Hypothalamus (tissue), 51 donors: Measurements from ENCODE around the gene PANK1.
"Not testable (repeated sequence)": the region's sequence is repeated elsewhere in the genome, so short reads cannot be mapped to it uniquely, and the experiment has no call there.

Experiments
- DNase-seq, 51 donors: peaks; one replicate each; lab custom pipeline; 2025; lab: John Stamatoyannopoulos, UW

PANK1 gene

GRCh38 chr10:89576022-89576421 lies 69.0 kb downstream of the PANK1 start:
- no peak for DNase-seq

- no peak for DNase-seq
Measured at GRCh38 chr10:89575031-89575430, 70.0 kb downstream of the PANK1 start.

- DNase-seq, result no peak
Measured at GRCh38 chr10:89574368-89574767, 70.7 kb downstream of the PANK1 start.

- no peak for DNase-seq
Measured at GRCh38 chr10:89567576-89568245, 77.3 kb downstream of the PANK1 start.

GRCh38 chr10:89566992-89567391 lies 78.0 kb downstream of the PANK1 start:
- DNase-seq, result no peak

GRCh38 chr10:89566095-89566950 lies 78.7 kb downstream of the PANK1 start:
- no peak for DNase-seq

- no peak for DNase-seq
Measured at GRCh38 chr10:89565180-89565579, 79.9 kb downstream of the PANK1 start.

- DNase-seq, result peak in 3 of 51 donors; percentile 1 to 46 (median 2)
Measured at GRCh38 chr10:89563861-89564478, 81.1 kb downstream of the PANK1 start.

GRCh38 chr10:89563311-89563710 lies 81.7 kb downstream of the PANK1 start:
- no peak for DNase-seq

- DNase-seq, result no peak
Measured at GRCh38 chr10:89556600-89556999, 88.4 kb downstream of the PANK1 start.

GRCh38 chr10:89555688-89556445 lies 89.2 kb downstream of the PANK1 start:
- no peak for DNase-seq

GRCh38 chr10:89554433-89554832 lies 90.6 kb downstream of the PANK1 start:
- no peak for DNase-seq

GRCh38 chr10:89553064-89553734 lies 91.8 kb downstream of the PANK1 start:
- DNase-seq, result peak in 1 of 51 donors; percentile 13

- DNase-seq, result no peak
Measured at GRCh38 chr10:89552213-89552612, 92.8 kb downstream of the PANK1 start.

GRCh38 chr10:89550509-89550908 lies 94.5 kb downstream of the PANK1 start:
- no peak for DNase-seq

- DNase-seq, result no peak
Measured at GRCh38 chr10:89549510-89549909, 95.5 kb downstream of the PANK1 start.

- no peak for DNase-seq
Measured at GRCh38 chr10:89548673-89549072, 96.4 kb downstream of the PANK1 start.

- DNase-seq, result no peak
Measured at GRCh38 chr10:89547853-89548513, 97.1 kb downstream of the PANK1 start.

GRCh38 chr10:89546651-89547050 lies 98.4 kb downstream of the PANK1 start:
- not testable (repeated sequence) for DNase-seq

GRCh38 chr10:89543841-89544240 lies 101.2 kb downstream of the PANK1 start:
- no peak for DNase-seq
